Tibial nerve (tissue), 3 donors: ENCODE measurements around the gene SLC27A1.

Source experiments
- CTCF ChIP-seq, 5 experiments: fragments of 200-600 bp in 3 of 5; fragments of 450-650 bp in 2 of 5; sonication (generic) in 3 of 5; IDR thresholded peaks; one replicate each; pipeline ENCODE4 v1.5.1; 2016 to 2019; ENCODE audit warnings: antibody characterized with exemption in 5 of 5, mild to moderate bottlenecking in 3 of 5, moderate library complexity in 2 of 5
- POLR2A ChIP-seq, 2 donors: fragments of 450-650 bp; IDR thresholded peaks; one replicate each; pipeline ENCODE4 v1.6.1; 2017; ENCODE audit warnings: antibody characterized with exemption in 2 of 2, mild to moderate bottlenecking in 2 of 2, moderate library complexity in 2 of 2

DNA sequence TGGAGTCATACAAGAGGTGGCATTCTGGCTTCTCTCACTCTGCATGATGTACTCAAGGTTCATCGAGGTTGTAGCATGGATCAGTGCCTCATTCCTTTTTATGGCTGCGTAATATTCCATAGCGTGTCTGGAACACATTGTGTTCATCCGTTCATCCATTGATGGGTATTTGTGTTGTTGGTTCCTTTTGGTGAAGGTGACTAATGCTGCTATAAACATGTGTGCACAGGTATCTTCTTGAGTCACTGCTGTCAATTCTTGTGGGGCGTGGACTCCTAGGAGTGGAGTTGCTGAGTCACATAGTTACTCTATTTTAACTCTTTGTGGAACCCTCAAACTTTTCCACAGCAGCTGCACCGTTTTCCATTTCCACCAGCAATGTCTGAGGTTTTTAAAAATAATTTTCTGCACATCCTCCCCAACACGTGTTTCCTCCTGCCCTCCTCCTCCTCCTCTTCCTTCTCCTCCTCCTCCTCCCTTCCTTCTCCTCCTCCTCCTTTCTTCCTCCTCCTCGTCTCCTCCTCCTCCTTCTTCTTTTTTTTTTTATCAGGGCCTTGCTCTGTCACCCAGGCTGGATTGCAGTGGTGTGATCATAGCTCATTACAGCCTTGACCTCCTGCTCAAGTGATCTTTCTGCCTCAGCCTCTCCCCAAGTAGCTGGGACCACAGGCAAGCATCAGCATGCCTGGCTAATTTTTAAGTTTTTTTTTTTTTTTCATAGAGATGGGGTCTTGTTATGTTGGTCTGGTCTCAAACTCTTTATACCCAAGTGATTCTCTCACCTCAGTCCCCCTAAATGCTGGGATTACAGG is 19.9 kb upstream of the SLC27A1 start:
- no peak for TF ChIP-seq CTCF (IDR thresholded peaks at IDR 0.05)
- no peak for TF ChIP-seq POLR2A (IDR thresholded peaks at IDR 0.05)
